ENCODE data around the gene LMX1B.

Gene LMX1B

GRCh38 chr9:126700903-126701812, 87.4 kb downstream of the LMX1B start:
- TF ChIP-seq CTCF (IDR thresholded peaks at IDR 0.05; ENCODE audit: borderline replicate concordance, insufficient read depth, low read depth, low read length): no peak
- no peak overlapping the region for H3K4me3 ChIP-seq (ENCODE audit: low read depth, low read length)

- H3K4me3 ChIP-seq (ENCODE audit: low read depth, low read length): no peak overlapping the region
- no peak for TF ChIP-seq CTCF (IDR thresholded peaks at IDR 0.05; ENCODE audit: borderline replicate concordance, insufficient read depth, low read depth, low read length)
Measured at GRCh38 chr9:126701813-126702140, 88.0 kb downstream of the LMX1B start.

GRCh38 chr9:126702151-126703001, 88.6 kb downstream of the LMX1B start:
- TF ChIP-seq CTCF (IDR thresholded peaks at IDR 0.05; ENCODE audit: borderline replicate concordance, insufficient read depth, low read depth, low read length): peak; percentile 81

GRCh38 chr9:126703002-126703865, 89.5 kb downstream of the LMX1B start:
- H3K4me3 ChIP-seq (ENCODE audit: low read depth, low read length): no peak overlapping the region
- TF ChIP-seq CTCF (IDR thresholded peaks at IDR 0.05; ENCODE audit: borderline replicate concordance, insufficient read depth, low read depth, low read length): no peak

More at GRCh38 chr9:126702151-126703001, 88.6 kb downstream of the LMX1B start:
- H3K4me3 ChIP-seq (ENCODE audit: low read depth, low read length): no peak overlapping the region

- H3K4me3 ChIP-seq (ENCODE audit: low read depth, low read length): no peak overlapping the region
- no peak for TF ChIP-seq CTCF (IDR thresholded peaks at IDR 0.05; ENCODE audit: borderline replicate concordance, insufficient read depth, low read depth, low read length)
Measured at GRCh38 chr9:126703866-126704156, 90.1 kb downstream of the LMX1B start.

- no peak for TF ChIP-seq CTCF (IDR thresholded peaks at IDR 0.05; ENCODE audit: borderline replicate concordance, insufficient read depth, low read depth, low read length)
- no peak overlapping the region for H3K4me3 ChIP-seq (ENCODE audit: low read depth, low read length)
Measured at GRCh38 chr9:126704157-126704891, 90.6 kb downstream of the LMX1B start.

Measured in GM12875 (cell line).